ENCODE data around the gene ATXN2. TPM values are rescaled to one million over a fixed set of nuclear protein-coding genes. Genes with fewer than 3 reads are reported as not detected.
A peak's percentile ranks its signal among the peaks of the same experiment; 100 is the strongest.
"Not testable (repeated sequence)": the region's sequence is repeated elsewhere in the genome, so short reads cannot be mapped to it uniquely, and the experiment has no call there.

Gene ATXN2
- total RNA-seq, 1 donor from 2014 or later: 34.2 TPM

- peaks cover 2% of the 10 kb centered on the region for H3K27me3 Mint-ChIP-seq (ENCODE audit: insufficient read depth, low read depth)
- H3K4me2 ChIP-seq: no peak overlapping the region
- H3K27ac ChIP-seq: no peak overlapping the region
- TF ChIP-seq EZH2phosphoT487 (IDR thresholded peaks at IDR 0.05) (no peak), EZH2 (IDR thresholded peaks at IDR 0.05) (no peak), CTCF (IDR thresholded peaks at IDR 0.05) (no peak)
- no peaks in the 10 kb centered on the region for H3K9me3 ChIP-seq (ENCODE audit: low read depth)
- H3K79me2 ChIP-seq (ENCODE audit: low read depth): no peaks in the 10 kb centered on the region
- H3K4me1 ChIP-seq: no peaks in the 10 kb centered on the region
- DNase-seq (ENCODE audit: low spot score): no peak
- H3F3A ChIP-seq (ENCODE audit: low read depth): no peaks in the 10 kb centered on the region
- no peak overlapping the region for H3K4me3 ChIP-seq
- H3K9ac ChIP-seq: no peak overlapping the region
- peaks cover 3% of the 10 kb centered on the region for H3K9me3 Mint-ChIP-seq
- H3K27ac Mint-ChIP-seq: peak overlapping the region; percentile 38
- no peaks in the 10 kb centered on the region for H3K36me3 ChIP-seq
- peaks cover 2% of the 10 kb centered on the region for H3K36me3 Mint-ChIP-seq
- no peak overlapping the region for H3K4me3 Mint-ChIP-seq
- no peaks in the 10 kb centered on the region for H3K27me3 ChIP-seq
- no peaks in the 10 kb centered on the region for H4K20me1 ChIP-seq (ENCODE audit: low read depth)
- H3K4me1 Mint-ChIP-seq: peaks cover 10% of the 10 kb centered on the region
- H2AFZ ChIP-seq (replicated peaks): no peak overlapping the region
Observed at GRCh38 chr12:111607239-111607638, 8.1 kb upstream of the ATXN2 start.

GRCh38 chr12:111606767-111607230, 7.7 kb upstream of the ATXN2 start:
- TF ChIP-seq CTCF (IDR thresholded peaks at IDR 0.05) (no peak), EZH2phosphoT487 (IDR thresholded peaks at IDR 0.05) (no peak), EZH2 (IDR thresholded peaks at IDR 0.05) (no peak)
- H3K36me3 Mint-ChIP-seq: peaks cover 4% of the 10 kb centered on the region
- H3K27me3 Mint-ChIP-seq (ENCODE audit: insufficient read depth, low read depth): peaks cover 2% of the 10 kb centered on the region

GRCh38 chr12:111605911-111606766, 7.0 kb upstream of the ATXN2 start:
- no peaks in the 10 kb centered on the region for H3K4me1 ChIP-seq
- no peak overlapping the region for H3K4me2 ChIP-seq
- peaks cover 5% of the 10 kb centered on the region for H3K9me3 Mint-ChIP-seq
- H3K9ac ChIP-seq: no peak overlapping the region
- H3K27me3 Mint-ChIP-seq (ENCODE audit: insufficient read depth, low read depth): peaks cover 2% of the 10 kb centered on the region
- H3K36me3 Mint-ChIP-seq: peaks cover 4% of the 10 kb centered on the region
- no peaks in the 10 kb centered on the region for H4K20me1 ChIP-seq (ENCODE audit: low read depth)
- H3K27ac ChIP-seq: no peak overlapping the region
- no peak for DNase-seq (ENCODE audit: low spot score)
- no peaks in the 10 kb centered on the region for H3F3A ChIP-seq (ENCODE audit: low read depth)
- no peak overlapping the region for H3K4me3 ChIP-seq
- no peak overlapping the region for H3K4me3 Mint-ChIP-seq
- no peaks in the 10 kb centered on the region for H3K36me3 ChIP-seq
- no peak overlapping the region for H2AFZ ChIP-seq (replicated peaks)
- TF ChIP-seq CTCF (IDR thresholded peaks at IDR 0.05) (no peak), EZH2phosphoT487 (IDR thresholded peaks at IDR 0.05) (no peak), EZH2 (IDR thresholded peaks at IDR 0.05) (no peak)
- no peaks in the 10 kb centered on the region for H3K79me2 ChIP-seq (ENCODE audit: low read depth)
- peaks cover 10% of the 10 kb centered on the region for H3K4me1 Mint-ChIP-seq
- H3K9me3 ChIP-seq (ENCODE audit: low read depth): no peaks in the 10 kb centered on the region
- H3K27ac Mint-ChIP-seq: no peak overlapping the region
- H3K27me3 ChIP-seq: no peaks in the 10 kb centered on the region

More at GRCh38 chr12:111606767-111607230, 7.7 kb upstream of the ATXN2 start:
- Histone ChIP-seq H3K27me3 (no peaks in the 10 kb centered on the region), H3K36me3 (no peaks in the 10 kb centered on the region), H3K27ac (no peak overlapping the region), H3K4me1 (no peaks in the 10 kb centered on the region), H3K4me3 (no peak overlapping the region), H4K20me1 (ENCODE audit: low read depth) (no peaks in the 10 kb centered on the region), H3K4me2 (no peak overlapping the region), H2AFZ (replicated peaks) (no peak overlapping the region), H3K9me3 (ENCODE audit: low read depth) (no peaks in the 10 kb centered on the region), H3K79me2 (ENCODE audit: low read depth) (no peaks in the 10 kb centered on the region), H3F3A (ENCODE audit: low read depth) (no peaks in the 10 kb centered on the region), H3K9ac (no peak overlapping the region)
- peaks cover 5% of the 10 kb centered on the region for H3K9me3 Mint-ChIP-seq
- peaks cover 10% of the 10 kb centered on the region for H3K4me1 Mint-ChIP-seq
- no peak for DNase-seq (ENCODE audit: low spot score)
- H3K4me3 Mint-ChIP-seq: no peak overlapping the region
- peak overlapping the region; percentile 38 for H3K27ac Mint-ChIP-seq

GRCh38 chr12:111602857-111603256, 3.7 kb upstream of the ATXN2 start:
- not testable (repeated sequence) for H3K36me3 Mint-ChIP-seq; H3K9me3 Mint-ChIP-seq; H2AFZ ChIP-seq (replicated peaks)

More at GRCh38 chr12:111602857-111603256, 3.7 kb upstream of the ATXN2 start:
- not testable (repeated sequence) for H3K9ac ChIP-seq; H3K27ac Mint-ChIP-seq; H3K4me2 ChIP-seq; H3K4me3 Mint-ChIP-seq; DNase-seq (ENCODE audit: low spot score); H3K9me3 ChIP-seq (ENCODE audit: low read depth); H3K4me3 ChIP-seq; H3K27ac ChIP-seq; H3K27me3 Mint-ChIP-seq (ENCODE audit: insufficient read depth, low read depth); H3K27me3 ChIP-seq; H3K36me3 ChIP-seq; H4K20me1 ChIP-seq (ENCODE audit: low read depth); H3K4me1 ChIP-seq
- Histone ChIP-seq H3K79me2 (ENCODE audit: low read depth) (peaks cover 18% of the 10 kb centered on the region), H3F3A (ENCODE audit: low read depth) (peaks cover 22% of the 10 kb centered on the region)
- H3K4me1 Mint-ChIP-seq: peaks cover 16% of the 10 kb centered on the region

All from neural progenitor cell (in vitro differentiated cells).